Measurements from ENCODE around the gene BAZ2B. TPM values are rescaled to one million over a fixed set of nuclear protein-coding genes. Genes with fewer than 3 reads are reported as not detected.

BAZ2B gene
- total and polyA plus RNA-seq, 12 donors, result 6.8 to 57.2 (median 44.9) TPM

DNA sequence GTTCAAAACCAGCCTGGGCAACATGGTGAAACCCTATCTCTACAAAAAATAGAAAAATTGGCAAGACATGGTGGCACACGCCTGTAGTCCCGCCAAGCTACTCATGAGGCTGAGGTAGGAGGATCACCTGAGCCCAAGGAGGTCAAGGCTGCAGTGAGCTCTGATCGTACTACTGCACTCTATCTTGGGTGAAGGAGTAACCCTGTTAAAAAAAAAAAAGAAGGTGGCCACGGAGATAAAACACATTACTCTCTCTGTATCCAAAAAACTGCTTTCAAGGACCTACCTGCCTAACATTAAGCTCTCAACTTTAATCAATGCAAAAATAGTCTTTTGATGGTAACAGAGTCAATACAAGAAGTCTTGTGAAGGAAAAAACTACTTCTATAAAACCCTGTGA lies 57.3 kb downstream of the BAZ2B start:
- 82 to 91% methylated on average over 4 of the region's 4 CpGs for WGBS, 2 donors
- no peaks in the 10 kb centered on the region for H3K9me3 ChIP-seq
- ATAC-seq, result no peak
- TF ChIP-seq, protein P1, sequence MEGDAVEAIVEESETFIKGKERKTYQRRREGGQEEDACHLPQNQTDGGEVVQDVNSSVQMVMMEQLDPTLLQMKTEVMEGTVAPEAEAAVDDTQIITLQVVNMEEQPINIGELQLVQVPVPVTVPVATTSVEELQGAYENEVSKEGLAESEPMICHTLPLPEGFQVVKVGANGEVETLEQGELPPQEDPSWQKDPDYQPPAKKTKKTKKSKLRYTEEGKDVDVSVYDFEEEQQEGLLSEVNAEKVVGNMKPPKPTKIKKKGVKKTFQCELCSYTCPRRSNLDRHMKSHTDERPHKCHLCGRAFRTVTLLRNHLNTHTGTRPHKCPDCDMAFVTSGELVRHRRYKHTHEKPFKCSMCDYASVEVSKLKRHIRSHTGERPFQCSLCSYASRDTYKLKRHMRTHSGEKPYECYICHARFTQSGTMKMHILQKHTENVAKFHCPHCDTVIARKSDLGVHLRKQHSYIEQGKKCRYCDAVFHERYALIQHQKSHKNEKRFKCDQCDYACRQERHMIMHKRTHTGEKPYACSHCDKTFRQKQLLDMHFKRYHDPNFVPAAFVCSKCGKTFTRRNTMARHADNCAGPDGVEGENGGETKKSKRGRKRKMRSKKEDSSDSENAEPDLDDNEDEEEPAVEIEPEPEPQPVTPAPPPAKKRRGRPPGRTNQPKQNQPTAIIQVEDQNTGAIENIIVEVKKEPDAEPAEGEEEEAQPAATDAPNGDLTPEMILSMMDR (IDR thresholded peaks at IDR 0.05), result no peak
- H3K27me3 ChIP-seq, result no peaks in the 10 kb centered on the region
- intact Hi-C loops (cut with DNase I), result no loop called here
- peaks cover 0 to 11% (median 2%) of the 10 kb centered on the region in 9 donors for H3K4me1 ChIP-seq
- no peak overlapping the region for H3K4me3 ChIP-seq
- DNase-seq, result no peak
- peaks cover 0 to 9% (median 0%) of the 10 kb centered on the region in 9 donors for H3K36me3 ChIP-seq
- no peak overlapping the region for H3K27ac ChIP-seq

DNA sequence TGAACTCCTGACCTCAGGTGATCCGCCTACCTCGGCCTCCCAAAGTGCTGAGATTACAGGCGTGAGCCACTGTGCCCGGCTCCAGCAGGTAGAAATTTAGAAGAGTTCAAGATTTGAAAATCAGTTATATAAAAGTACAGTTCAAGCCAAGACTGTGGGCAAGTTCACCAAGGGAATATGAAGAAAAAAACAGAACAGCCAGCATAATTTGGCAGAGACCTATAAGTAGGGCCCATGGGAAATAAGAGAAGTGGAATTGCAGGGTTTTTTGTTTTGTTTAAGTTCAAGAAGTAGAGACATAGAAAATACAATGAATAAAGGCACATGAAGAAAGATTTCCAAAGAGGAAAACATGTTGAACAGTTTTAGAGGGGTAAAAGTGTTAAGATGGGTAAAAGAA lies 57.9 kb downstream of the BAZ2B start:
- H3K36me3 ChIP-seq, result peaks cover 0 to 9% (median 0%) of the 10 kb centered on the region in 9 donors
- H3K4me1 ChIP-seq, result peaks cover 0 to 13% (median 0%) of the 10 kb centered on the region in 9 donors
- H3K4me3 ChIP-seq, result no peak overlapping the region
- H3K27me3 ChIP-seq, result no peaks in the 10 kb centered on the region
- H3K27ac ChIP-seq, result no peak overlapping the region
- no peaks in the 10 kb centered on the region for H3K9me3 ChIP-seq
- intact Hi-C loops (cut with DNase I), result no loop called here
- 93 to 94% methylated on average over 4 of the region's 4 CpGs for WGBS, 2 donors
- no peak for DNase-seq
- ATAC-seq, result no peak
- TF ChIP-seq, protein P1 (IDR thresholded peaks at IDR 0.05), result no peak

DNA sequence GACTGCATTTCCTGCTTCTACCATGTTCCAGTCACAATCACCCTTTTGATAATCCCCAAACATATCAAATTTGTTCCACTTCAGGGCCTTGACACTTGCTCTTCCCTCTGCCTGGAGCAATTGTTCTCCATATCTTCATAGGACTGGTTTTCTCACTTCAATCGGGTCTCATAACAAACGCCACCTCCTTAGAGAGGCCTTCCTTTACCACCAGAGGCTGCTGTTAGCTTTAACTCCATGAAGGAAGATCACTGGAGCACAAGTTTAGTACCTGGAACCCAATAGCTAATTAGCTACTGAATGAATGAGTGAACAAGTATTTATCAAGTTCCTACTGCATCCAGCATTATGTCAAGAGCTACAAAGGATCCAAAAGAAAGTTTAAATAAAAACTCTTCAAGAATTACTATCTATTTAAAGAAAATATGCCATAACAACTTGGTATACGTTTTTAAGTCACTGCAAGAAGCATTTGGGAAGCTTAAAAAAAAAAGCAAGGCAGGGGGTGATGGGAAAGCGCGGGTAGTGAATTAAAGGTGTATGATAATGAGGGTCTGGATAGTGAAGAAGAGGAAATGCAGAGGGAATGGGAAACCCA lies 58.8 kb downstream of the BAZ2B start:
- Histone ChIP-seq H3K4me3 (no peak overlapping the region), H3K36me3 (peaks cover 0 to 9% (median 0%) of the 10 kb centered on the region in 9 donors), H3K9me3 (no peaks in the 10 kb centered on the region), H3K27ac (no peak overlapping the region), H3K27me3 (no peaks in the 10 kb centered on the region), H3K4me1 (peaks cover 0 to 13% (median 0%) of the 10 kb centered on the region in 9 donors)
- TF ChIP-seq, protein P1 (IDR thresholded peaks at IDR 0.05), result peak in 7 of 9 donors; percentile 12 to 61 (median 44)
- 74 to 79% methylated on average over 5 of the region's 5 CpGs for WGBS, 2 donors
- peak in 6 of 8 donors; percentile 25 to 71 (median 46) for ATAC-seq
- intact Hi-C loops (cut with DNase I), result no loop called here
- DNase-seq, result no peak

DNA sequence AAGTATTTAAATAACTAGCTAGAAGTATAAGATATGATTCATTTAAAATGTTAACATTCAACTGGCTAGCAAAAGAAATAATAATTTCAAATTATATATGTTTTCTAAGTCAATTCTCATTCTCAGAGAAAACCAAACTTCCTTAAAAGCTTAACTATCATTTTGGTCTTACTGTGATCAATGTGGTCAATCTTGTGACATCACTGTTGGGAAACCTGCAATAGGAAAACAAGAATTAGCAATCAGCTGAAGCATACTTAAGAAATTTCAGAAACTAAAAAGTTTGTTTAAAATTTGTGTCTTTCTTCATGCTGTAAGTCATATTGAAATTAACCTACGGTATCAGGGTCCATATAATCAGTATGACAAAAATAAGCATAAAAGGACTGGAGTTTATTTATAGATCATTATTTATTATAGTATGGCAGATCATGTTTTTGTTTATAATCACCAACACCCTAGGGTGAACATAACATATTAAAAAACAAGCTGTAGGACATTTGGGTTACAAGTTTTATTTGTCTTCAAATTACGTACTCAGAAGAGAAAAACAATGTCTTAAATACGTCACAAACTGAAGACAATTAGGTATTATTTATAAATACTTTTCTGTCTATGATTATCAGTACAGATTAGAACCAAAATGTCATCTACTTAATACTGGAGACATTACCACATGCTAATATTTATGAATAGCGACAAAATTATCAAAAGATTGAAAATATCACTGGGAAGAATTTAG lies 60.5 kb downstream of the BAZ2B start:
- WGBS, 2 donors, result 95 to 96% methylated on average over 4 of the region's 4 CpGs
- no peak for ATAC-seq
- TF ChIP-seq, protein P1 (IDR thresholded peaks at IDR 0.05), result no peak
- H3K27me3 ChIP-seq, result no peaks in the 10 kb centered on the region
- H3K4me3 ChIP-seq, result no peak overlapping the region
- H3K9me3 ChIP-seq, result no peaks in the 10 kb centered on the region
- peaks cover 0 to 9% (median 0%) of the 10 kb centered on the region in 9 donors for H3K36me3 ChIP-seq
- H3K27ac ChIP-seq, result peak overlapping the region in 1 of 10 donors; percentile 11
- intact Hi-C loops (cut with DNase I), result no loop called here
- H3K4me1 ChIP-seq, result peaks cover 0 to 11% (median 0%) of the 10 kb centered on the region in 9 donors
- DNase-seq, result no peak

Measured in heart right ventricle (tissue), 16 donors.